Vagina (tissue), 2 donors: Measurements from ENCODE around the gene STXBP6.

Experiments
- CTCF ChIP-seq, 3 experiments: fragments of 450-650 bp in 2 of 3; fragments of 200-600 bp in 1 of 3; sonication (generic) in 1 of 3; IDR thresholded peaks; one replicate each; pipeline ENCODE4 v1.5.1; 2017 to 2019; ENCODE audit warnings: antibody characterized with exemption in 3 of 3, mild to moderate bottlenecking in 2 of 3, moderate library complexity in 2 of 3
- POLR2AphosphoS5 ChIP-seq, 2 donors: sonication (generic); formaldehyde crosslinking; IDR thresholded peaks; one replicate each; pipeline ENCODE4 v1.9.0; 2017; ENCODE audit warnings: antibody characterized with exemption in 2 of 2, mild to moderate bottlenecking in 2 of 2, low read depth in 1 of 2; ENCODE audit not compliant: insufficient read depth in 1 of 2

GRCh38 chr14:24845851-24846250, 204.1 kb downstream of the STXBP6 start:
- TF ChIP-seq CTCF (IDR thresholded peaks at IDR 0.05) (no peak), POLR2AphosphoS5 (IDR thresholded peaks at IDR 0.05; ENCODE audit: insufficient read depth in 1 of 2, low read depth in 1 of 2) (no peak)
